NOMO-1 treated with dmso at 0.1 percent for 144 hours (cell line): Measurements from ENCODE around the gene TPI1.
"Not testable (repeated sequence)": the region's sequence is repeated elsewhere in the genome, so short reads cannot be mapped to it uniquely, and the experiment has no call there.

ENCODE experiments used
- DNase-seq: peaks from one replicate; lab custom pipeline; 2025; ENCODE audit not compliant: unreplicated experiment; lab: John Stamatoyannopoulos, UW

TPI1 gene

GRCh38 chr12:6868211-6869048, 1.1 kb downstream of the TPI1 start:
- no peak for DNase-seq

- DNase-seq = peak; percentile 61
These were observed 2.0 kb downstream of the TPI1 start for GRCh38 chr12:6869049-6870021.

GRCh38 chr12:6870304-6870703, 3.0 kb downstream of the TPI1 start:
- not testable (repeated sequence) for DNase-seq

- peak; percentile 29 for DNase-seq
These were observed 4.0 kb downstream of the TPI1 start for GRCh38 chr12:6871052-6871957.

GRCh38 chr12:6872073-6873048, 5.0 kb downstream of the TPI1 start:
- peak; percentile 49 for DNase-seq

GRCh38 chr12:6873094-6874014, 6.0 kb downstream of the TPI1 start, which contains the start of gene SPSB2:
Gene SPSB2, minus strand, starts transcription at chr12:6873303. Its CDS starts 402 bp downstream, at chr12:6872901.
- peak; percentile 93 for DNase-seq

GRCh38 chr12:6874015-6874368, 6.7 kb downstream of the TPI1 start:
- not testable (repeated sequence) for DNase-seq

- not testable (repeated sequence) for DNase-seq
These were observed 12.5 kb downstream of the TPI1 start for GRCh38 chr12:6879824-6880223.

- no peak for DNase-seq
These were observed 15.9 kb downstream of the TPI1 start for GRCh38 chr12:6883252-6883651.

- no peak for DNase-seq
These were observed 16.4 kb downstream of the TPI1 start for GRCh38 chr12:6883683-6884082.

GRCh38 chr12:6884539-6884938, 17.2 kb downstream of the TPI1 start:
- no peak for DNase-seq

GRCh38 chr12:6886206-6886999, 19.1 kb downstream of the TPI1 start:
- not testable (repeated sequence) for DNase-seq

- DNase-seq = peak; percentile 55
These were observed 20.1 kb downstream of the TPI1 start for GRCh38 chr12:6887460-6887859.

GRCh38 chr12:6888360-6888759, 21.0 kb downstream of the TPI1 start:
- no peak for DNase-seq

- DNase-seq = not testable (repeated sequence)
These were observed 21.5 kb downstream of the TPI1 start for GRCh38 chr12:6888794-6889193.

GRCh38 chr12:6889775-6890573, 22.6 kb downstream of the TPI1 start:
- DNase-seq = not testable (repeated sequence)
